Ramos (cell line): ENCODE data around the gene RPL7A.
"Not testable (repeated sequence)": the region's sequence is repeated elsewhere in the genome, so short reads cannot be mapped to it uniquely, and the experiment has no call there.

Experiments used
- in situ Hi-C: fragments of 300-500 bp; cut with MboI; formaldehyde crosslinking; loops from one replicate; pipeline ENCODE4 v1.14.3; 2022; ENCODE audit warnings: low sequenced_read_pairs; ENCODE audit not compliant: unreplicated experiment

Gene RPL7A

GRCh38 chr9:133384736-133385321 is 36.8 kb downstream of the RPL7A start:
- in situ Hi-C loops, result no loop called here

DNA sequence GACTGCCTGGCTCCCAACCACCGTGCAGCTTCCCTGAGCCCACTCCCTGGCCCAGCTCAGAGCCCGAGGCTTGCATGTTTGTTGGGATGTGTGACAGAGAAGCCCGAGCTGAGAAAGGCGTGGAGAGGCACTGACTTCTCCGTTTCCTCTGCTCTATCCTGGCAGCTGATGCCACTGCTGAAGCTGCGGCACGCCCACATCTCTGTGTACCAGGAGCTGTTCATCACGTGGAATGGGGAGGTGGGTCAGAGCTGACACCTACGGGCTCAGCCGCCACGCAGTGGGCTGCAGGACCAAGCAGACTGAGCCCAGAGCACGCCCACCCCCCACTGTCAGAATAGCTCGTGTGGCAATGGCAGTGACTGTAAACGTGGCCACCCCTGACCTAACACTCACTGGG is 37.4 kb downstream of the RPL7A start:
- in situ Hi-C loops, result no loop called here

DNA sequence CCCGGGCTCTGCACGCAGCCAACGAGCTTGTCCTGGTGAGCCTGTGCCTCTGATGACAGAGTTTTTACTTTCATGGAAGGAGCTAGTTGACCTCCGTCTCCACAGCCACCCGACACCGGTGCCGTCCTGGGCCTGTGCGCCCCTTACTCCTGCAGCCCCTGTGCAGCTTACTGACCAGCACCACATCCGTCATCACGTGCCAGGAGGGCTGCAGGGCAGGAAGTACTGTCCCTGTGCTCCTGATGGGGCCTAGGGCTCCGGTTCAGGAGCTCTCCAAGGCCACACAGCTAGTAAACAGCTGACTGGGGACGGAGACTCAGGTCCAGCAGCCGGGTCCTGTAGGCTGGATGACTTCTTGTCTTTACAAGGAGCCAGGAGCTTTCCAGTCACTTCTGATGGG is 38.3 kb downstream of the RPL7A start:
- in situ Hi-C loops, result no loop called here

- in situ Hi-C loops, result no loop called here
These were observed 39.7 kb downstream of the RPL7A start for GRCh38 chr9:133387680-133388079.

GRCh38 chr9:133389025-133389557 is 41.1 kb downstream of the RPL7A start:
- in situ Hi-C loops, result no loop called here

- in situ Hi-C loops, result no loop called here
These were observed 41.5 kb downstream of the RPL7A start for GRCh38 chr9:133389562-133389961.

DNA sequence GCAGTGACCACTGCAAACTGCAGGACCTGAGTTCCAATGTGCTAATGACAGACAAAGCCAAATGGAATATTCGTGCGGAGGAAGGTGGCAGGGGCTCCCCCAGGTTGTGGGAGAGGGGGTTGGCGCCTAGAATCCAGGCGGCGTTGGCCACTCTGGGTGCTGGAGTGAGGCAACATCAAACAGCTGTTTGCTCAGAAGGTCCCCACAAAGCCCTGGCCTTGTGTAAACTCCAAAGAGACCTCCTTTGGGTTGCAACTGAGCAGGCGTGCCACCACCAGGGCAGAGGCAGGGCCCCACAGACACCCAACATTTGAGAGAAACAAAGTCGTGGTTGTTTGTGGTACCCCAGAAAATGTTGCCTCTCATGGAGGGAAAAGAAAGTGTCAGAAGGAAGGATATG is 42.7 kb downstream of the RPL7A start:
- in situ Hi-C loops, result no loop called here

DNA sequence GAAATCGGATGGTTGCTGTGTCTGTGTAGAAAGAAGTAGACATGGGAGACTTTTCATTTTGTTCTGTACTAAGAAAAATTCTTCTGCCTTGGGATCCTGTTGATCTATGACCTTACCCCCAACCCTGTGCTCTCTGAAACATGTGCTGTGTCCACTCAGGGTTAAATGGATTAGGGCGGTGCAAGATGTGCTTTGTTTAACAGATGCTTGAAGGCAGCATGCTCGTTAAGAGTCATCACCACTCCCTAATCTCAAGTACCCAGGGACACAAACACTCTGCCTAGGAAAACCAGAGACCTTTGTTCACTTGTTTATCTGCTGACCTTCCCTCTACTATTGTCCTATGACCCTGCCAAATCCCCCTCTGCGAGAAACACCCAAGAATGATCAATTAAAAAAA is 43.4 kb downstream of the RPL7A start:
- in situ Hi-C loops, result not testable (repeated sequence)

- in situ Hi-C loops, result not testable (repeated sequence)
These were observed 44.3 kb downstream of the RPL7A start for GRCh38 chr9:133392308-133392707.

DNA sequence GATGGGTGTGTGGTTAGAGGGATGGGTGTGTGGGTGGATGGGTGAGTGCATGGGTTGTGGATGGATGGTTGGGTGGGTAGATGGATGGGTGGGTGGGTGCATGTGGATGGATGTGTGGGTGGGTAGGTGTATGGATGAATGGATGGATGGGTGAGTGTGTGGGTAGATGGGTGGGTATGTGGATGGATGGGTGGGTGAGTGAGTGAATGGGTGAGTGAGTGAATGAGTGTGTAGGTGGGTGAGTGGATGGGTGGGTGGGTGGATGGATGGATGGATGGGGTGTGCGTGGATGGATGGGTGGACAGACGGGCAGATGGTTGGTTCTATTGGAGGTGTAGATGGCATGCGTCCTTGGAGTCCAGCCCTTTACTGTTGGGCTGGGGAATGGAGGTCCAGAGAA is 45.4 kb downstream of the RPL7A start:
- in situ Hi-C loops, result no loop called here

GRCh38 chr9:133394687-133395271 is 46.8 kb downstream of the RPL7A start:
- in situ Hi-C loops, result no loop called here

- in situ Hi-C loops, result no loop called here
These were observed 48.9 kb downstream of the RPL7A start for GRCh38 chr9:133396952-133397351.

DNA sequence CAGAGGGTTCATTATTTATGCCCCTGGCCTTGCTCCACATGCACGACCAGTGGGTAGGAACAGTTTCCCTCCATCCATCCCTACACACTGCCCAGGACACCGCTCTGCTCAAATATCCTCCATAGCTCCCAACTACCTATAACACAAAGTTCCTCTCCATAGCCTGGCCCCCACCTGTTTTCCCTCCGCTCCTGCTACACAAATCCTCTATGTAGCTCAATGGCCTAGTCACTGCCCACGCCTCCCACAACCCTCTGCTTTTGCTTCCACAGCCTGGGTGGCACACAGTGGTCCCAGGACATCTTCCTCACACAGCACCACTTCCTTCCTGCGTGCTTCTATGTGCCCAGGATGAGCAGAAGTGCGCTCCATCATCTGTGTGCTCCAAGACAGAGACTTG is 49.4 kb downstream of the RPL7A start:
- in situ Hi-C loops, result no loop called here

DNA sequence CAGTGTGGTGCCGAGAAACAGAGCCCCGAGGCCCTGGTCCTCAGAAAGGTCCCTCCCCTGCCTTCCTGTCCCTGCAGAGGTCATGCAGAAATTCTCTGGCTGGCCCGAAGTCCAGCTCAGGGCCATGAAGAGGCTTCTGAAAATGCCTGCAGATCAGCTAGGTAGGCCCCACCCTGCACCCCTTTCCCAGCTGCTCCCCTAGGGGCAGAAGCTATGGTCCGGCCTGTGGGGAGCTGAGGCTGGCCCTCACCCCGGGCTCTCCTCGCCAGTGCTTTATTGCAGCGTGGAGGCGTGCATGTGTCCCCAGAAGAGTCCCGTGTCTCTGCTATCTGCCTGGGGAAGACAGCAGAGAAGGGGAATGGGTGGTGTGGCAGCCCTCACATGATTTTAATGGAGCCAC is 49.9 kb downstream of the RPL7A start:
- in situ Hi-C loops, result no loop called here

- in situ Hi-C loops, result no loop called here
These were observed 52.3 kb downstream of the RPL7A start for GRCh38 chr9:133400292-133400691.
